Aorta (tissue), 5 donors: Measurements from ENCODE around the gene PLEKHA5. TPM values are rescaled to one million over a fixed set of nuclear protein-coding genes. Genes with fewer than 3 reads are reported as not detected.
"Not testable (repeated sequence)": the region's sequence is repeated elsewhere in the genome, so short reads cannot be mapped to it uniquely, and the experiment has no call there.

Source experiments
- ATAC-seq: fragments of 200-7000 bp; cut with Tn5 transposase; one replicate; pipeline ENCODE4 v1.9.1; 2022; ENCODE audit warnings: moderate library complexity; ENCODE audit not compliant: low FRiP score
- DNase-seq, 2 donors: peaks; one replicate each; pipeline ENCODE4 v3.0.0-alpha.2; 2020
- H3K27ac ChIP-seq, 2 donors: one replicate each; pipeline ENCODE4 v1.5.1; 2013; ENCODE audit warnings: low read length in 2 of 2, mild to moderate bottlenecking in 2 of 2, moderate library complexity in 2 of 2, control low read depth in 1 of 2, inconsistent platforms in 1 of 2, low read depth in 1 of 2
- H3K27me3 ChIP-seq, 2 donors: one replicate each; pipeline ENCODE4 v1.6.1; 2013; ENCODE audit warnings: control low read depth in 1 of 2, low read length in 1 of 2, mild to moderate bottlenecking in 1 of 2, moderate library complexity in 1 of 2; ENCODE audit not compliant: insufficient read depth in 2 of 2, control insufficient read depth in 1 of 2
- H3K36me3 ChIP-seq, 2 donors: one replicate each; pipeline ENCODE4 v1.6.1; 2013; ENCODE audit warnings: control low read depth in 1 of 2, low read length in 1 of 2, mild to moderate bottlenecking in 1 of 2; ENCODE audit not compliant: insufficient read depth in 2 of 2, control insufficient read depth in 1 of 2
- H3K4me1 ChIP-seq, 2 donors: one replicate each; pipeline ENCODE4 v1.6.1; 2013; ENCODE audit warnings: low read length in 2 of 2, control low read depth in 1 of 2, mild to moderate bottlenecking in 1 of 2, moderate library complexity in 1 of 2; ENCODE audit not compliant: insufficient read depth in 2 of 2, control insufficient read depth in 1 of 2
- H3K4me3 ChIP-seq, 2 donors: one replicate each; pipeline ENCODE4 v1.5.1; 2013; ENCODE audit warnings: low read length in 2 of 2, control low read depth in 1 of 2, mild to moderate bottlenecking in 1 of 2
- H3K9me3 ChIP-seq: one replicate; pipeline ENCODE4 v1.6.1; 2013; ENCODE audit warnings: mild to moderate bottlenecking, low read length; ENCODE audit not compliant: control insufficient read depth
- WGBS, 2 donors: extraction: QIAGEN DNeasy Blood & Tissue Kit; methylation state at CpG; one replicate each; pipeline ENCODE4 v1.1.7; 2013; 5-methylcytosine and 5-hydroxymethylcytosine counted together
- intact Hi-C, 2 donors: fragments of 100-400 bp; cut with DNase I; formaldehyde crosslinking; loops; one replicate each; pipeline versions ENCODE4 v1.14.2 to v1.15.0; 2022
- polyA plus RNA-seq, 2 donors: library from polyadenylated mRNA; stranded (reverse); fragments of 200-250 nt; gene quantifications; one replicate each; pipeline ENCODE4 v1.2.3, GENCODE V29; 2013
- total RNA-seq, 2 donors: library from RNA; stranded (reverse); fragmentation: NEBNext Ultra II Directional; extraction: Animal tissue kit (Norgen Biotek cat#: 25700); gene quantifications; one replicate each; pipeline ENCODE4 v1.2.1, GENCODE V29; 2021
- donor health status: healthy with polysubstance abuse.
- donor health status: Bipolar disorder and iron deficiency.
- donor health status: DM: no; HTN: no; CAD: no.
- donor health status: DM: no; HTN: no; CAD: no.
- donor health status: DM: yes; HTN: yes; CAD: no.

PLEKHA5 gene
- total and polyA plus RNA-seq, 4 donors = 11.0 to 56.0 (median 18.7) TPM

DNA sequence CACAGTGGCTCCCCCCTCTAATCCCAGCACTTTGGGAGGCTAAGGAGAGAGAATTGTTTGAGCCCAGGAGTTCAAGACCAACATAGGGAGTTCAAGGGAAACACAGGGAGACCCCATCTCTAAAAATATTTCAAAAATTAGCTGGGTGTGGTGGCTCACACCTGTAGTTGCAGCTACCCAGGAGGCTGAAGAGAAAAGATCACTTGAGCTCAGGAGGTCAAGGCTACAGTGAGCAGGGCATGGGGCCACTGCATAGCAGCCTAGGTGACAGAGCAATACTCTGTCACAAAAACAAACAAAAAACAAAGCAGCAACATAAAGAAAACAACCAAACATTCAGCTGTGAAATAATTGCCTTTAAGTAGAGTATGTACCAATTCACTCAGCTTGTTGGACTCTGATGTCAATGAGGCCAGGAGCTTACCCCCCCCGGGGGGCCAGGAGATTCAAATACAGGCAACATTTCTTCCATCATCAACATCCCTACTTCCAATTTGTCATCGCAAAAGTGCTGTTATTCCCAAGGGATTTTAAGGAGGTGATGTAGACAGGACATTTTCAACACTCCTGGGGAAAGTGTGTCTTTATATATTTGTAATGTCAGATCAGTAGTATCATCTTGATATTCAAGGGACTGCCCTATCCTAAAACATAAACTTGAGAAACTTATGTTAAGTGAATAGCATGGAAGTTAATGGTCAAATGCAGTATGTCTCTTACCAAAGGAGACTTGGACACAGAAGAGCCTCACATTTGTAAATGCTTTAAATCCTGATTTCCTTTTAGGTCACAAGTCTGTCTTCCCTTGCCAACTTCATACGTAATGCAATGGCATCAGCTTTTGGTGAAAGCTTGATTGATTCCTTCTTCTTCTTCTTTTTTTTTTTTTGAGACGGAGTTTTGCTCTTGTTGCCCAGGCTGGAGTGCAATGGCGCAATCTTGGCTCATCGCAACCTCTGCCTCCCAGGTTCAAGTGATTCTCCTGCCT lies 269.1 kb downstream of the PLEKHA5 start:
- intact Hi-C loops = no loop called here
- no peaks in the 10 kb centered on the region for H3K27me3 ChIP-seq
- H3K4me3 ChIP-seq = no peak overlapping the region
- DNase-seq (no peak), ATAC-seq (no peak)
- no peak overlapping the region for H3K27ac ChIP-seq
- H3K4me1 ChIP-seq = no peaks in the 10 kb centered on the region
- 23 to 42% methylated on average over 6 of the region's 6 CpGs for WGBS, 2 donors
- H3K36me3 ChIP-seq = no peaks in the 10 kb centered on the region
- H3K9me3 ChIP-seq = no peaks in the 10 kb centered on the region

DNA sequence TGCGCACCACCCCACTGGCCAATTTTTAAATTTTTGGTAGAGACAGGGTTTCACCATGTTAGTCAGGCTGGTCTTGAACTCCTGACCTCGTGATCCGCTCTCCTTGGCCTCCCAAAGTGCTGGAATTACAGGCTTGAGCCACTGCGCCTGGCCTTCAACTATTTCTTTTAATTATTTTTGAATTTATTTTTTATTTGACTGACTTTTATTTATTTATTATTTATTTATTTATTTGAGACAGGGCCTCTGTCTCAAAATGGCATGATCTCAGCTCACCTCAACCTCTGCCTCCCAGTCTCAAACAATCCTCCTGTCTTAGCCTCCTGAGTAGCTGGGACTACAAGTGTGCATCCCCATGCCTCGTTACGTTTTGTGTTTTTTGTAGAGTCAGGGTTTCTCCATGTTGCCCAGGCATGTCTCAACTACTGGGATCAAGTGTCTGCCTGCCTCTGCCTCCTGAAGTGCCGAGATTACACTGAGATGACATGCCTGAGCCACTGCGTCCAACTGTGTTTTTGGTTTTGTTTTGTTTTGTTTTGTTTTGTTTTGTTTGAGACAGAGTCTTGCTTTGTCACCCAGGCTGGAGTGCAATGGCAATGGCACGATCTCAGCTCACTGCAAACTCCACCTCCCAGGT lies 271.2 kb downstream of the PLEKHA5 start:
- 96 to 100% methylated on average over 9 of the region's 9 CpGs for WGBS, 2 donors
- H3K27me3 ChIP-seq, intact Hi-C loops, H3K4me1 ChIP-seq, ATAC-seq, H3K27ac ChIP-seq, DNase-seq, H3K9me3 ChIP-seq, H3K36me3 ChIP-seq, H3K4me3 ChIP-seq: not testable (repeated sequence)

DNA sequence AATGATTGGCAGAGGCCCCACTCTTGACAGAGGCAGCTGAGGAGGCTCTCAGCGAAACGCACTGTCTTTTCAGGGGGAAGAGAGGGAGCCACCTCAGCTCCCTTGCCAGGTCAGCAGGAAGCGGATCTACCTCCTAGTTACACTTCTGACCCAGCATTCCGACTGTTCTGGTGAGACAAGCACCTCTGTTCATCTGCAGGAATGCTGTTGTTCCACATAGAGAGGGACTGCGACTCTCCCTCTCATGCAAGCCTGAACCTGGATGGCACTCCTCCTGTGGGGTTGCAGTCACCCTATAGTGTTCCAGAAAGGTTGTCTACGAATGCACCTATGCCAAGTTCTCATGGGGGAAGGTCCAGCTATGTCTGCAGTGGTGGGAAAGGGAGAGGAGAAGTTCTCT lies 272.7 kb downstream of the PLEKHA5 start:
- DNase-seq (no peak), ATAC-seq (no peak)
- Histone ChIP-seq H3K27me3 (no peaks in the 10 kb centered on the region), H3K9me3 (no peaks in the 10 kb centered on the region), H3K27ac (peak overlapping the region in 1 of 2 donors; percentile 59), H3K4me1 (no peaks in the 10 kb centered on the region), H3K4me3 (no peak overlapping the region), H3K36me3 (no peaks in the 10 kb centered on the region)
- intact Hi-C loops = no loop called here
- 95 to 96% methylated on average over 6 of the region's 6 CpGs for WGBS, 2 donors

DNA sequence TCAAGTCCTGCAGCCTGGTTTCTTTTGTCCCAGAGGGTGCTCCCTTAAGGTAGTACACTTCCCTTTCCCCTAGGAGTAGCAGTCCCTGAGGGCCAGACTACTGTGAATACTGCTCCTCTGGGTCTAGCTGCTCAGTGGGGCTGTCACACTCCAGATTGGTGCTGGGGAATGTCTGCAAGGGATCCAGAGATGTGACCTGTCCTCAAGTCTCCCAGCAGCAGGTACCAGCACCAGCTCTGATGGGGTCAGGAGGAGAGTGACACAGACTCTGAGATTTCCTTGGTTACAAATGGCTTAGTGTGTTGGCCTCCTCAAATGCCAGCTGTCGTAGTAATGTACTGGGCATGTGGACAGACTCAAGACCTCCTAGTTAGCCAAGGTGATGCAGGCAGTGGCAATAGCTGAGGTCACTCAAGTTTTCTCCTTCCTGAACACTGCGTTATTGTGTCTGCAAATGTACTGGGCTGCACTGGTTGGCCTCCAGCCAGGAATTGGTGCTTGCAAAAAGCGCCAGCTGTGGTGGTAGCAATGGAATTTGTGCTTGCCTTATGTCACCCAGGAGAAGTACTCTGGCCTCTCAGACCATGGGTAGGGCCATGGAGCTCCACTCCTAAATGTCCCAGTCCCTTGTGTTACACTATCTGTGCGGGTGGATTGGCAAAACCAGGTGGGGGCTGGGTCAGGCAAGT lies 273.4 kb downstream of the PLEKHA5 start:
- Histone ChIP-seq H3K27me3 (no peaks in the 10 kb centered on the region), H3K27ac (peak overlapping the region in 1 of 2 donors; percentile 59), H3K36me3 (no peaks in the 10 kb centered on the region), H3K4me1 (no peaks in the 10 kb centered on the region), H3K9me3 (no peaks in the 10 kb centered on the region), H3K4me3 (no peak overlapping the region)
- WGBS, 2 donors = 23 to 25% methylated on average over 4 of the region's 4 CpGs
- peak; percentile 53 for ATAC-seq
- intact Hi-C loops = no loop called here
- DNase-seq = peak in 1 of 2 donors; percentile 64

DNA sequence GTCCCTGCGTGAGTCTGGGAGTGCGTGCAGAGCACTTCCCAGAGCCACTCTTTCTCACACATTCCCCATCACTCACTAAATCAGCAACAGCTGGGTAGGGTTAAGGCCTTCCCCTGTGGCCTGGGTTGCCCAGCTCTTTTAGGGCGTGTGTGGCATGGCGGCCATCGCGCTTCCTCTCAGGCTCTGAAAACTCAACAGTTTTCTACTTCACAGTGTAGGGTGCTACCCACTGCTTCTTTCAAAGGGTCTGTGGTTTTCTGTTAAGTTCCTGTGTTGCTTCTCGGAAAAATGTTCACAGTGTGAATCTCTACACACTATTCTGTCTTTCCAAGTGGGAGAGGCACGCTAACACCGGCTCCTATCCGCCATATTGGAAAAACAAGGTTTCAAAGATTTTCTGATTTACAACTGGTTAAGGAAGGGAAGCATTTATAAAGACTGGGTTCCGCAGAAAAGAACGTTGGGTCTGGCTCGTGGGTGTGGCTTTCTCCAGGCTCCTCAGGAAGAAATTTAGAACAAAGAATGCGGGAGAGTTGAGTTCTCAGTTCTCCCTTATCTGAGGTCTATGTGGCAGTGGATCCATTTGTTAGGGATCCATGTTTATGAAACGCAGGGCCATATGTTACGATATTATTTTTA lies 274.8 kb downstream of the PLEKHA5 start:
- H3K27ac ChIP-seq = no peak overlapping the region
- no peaks in the 10 kb centered on the region for H3K36me3 ChIP-seq
- H3K27me3 ChIP-seq = no peaks in the 10 kb centered on the region
- 94% methylated on average over 16 of the region's 16 CpGs for WGBS, 2 donors
- DNase-seq (no peak), ATAC-seq (no peak)
- intact Hi-C loops = no loop called here
- H3K4me3 ChIP-seq = no peak overlapping the region
- H3K9me3 ChIP-seq = no peaks in the 10 kb centered on the region
- H3K4me1 ChIP-seq = no peaks in the 10 kb centered on the region

DNA sequence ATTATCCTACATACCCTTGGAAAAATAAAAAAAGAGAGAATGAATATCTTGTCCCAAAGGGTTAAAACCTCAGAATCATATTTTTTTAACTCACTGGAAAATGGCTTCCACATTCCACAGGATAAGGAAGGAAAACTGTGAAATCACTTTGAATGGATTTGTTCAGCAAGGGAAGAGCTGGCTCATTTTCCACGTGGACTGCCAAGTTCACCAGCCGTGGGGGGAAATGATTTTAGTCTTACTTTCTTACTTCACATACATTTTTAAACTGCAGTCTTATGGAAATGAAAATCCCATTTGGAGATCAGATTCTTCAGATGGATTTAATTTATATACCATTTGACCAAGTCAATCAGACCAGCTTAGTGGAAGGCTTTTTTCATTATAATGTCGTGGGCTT lies 279.8 kb downstream of the PLEKHA5 start:
- Histone ChIP-seq H3K4me1 (peaks cover 2 to 12% of the 10 kb centered on the region in 2 donors), H3K4me3 (no peak overlapping the region), H3K27me3 (no peaks in the 10 kb centered on the region), H3K9me3 (no peaks in the 10 kb centered on the region), H3K36me3 (no peaks in the 10 kb centered on the region), H3K27ac (peak overlapping the region in 1 of 2 donors; percentile 59)
- 1 to 3% methylated on average over 3 of the region's 3 CpGs for WGBS, 2 donors
- ATAC-seq (no peak), DNase-seq (no peak)
- intact Hi-C loops = no loop called here

DNA sequence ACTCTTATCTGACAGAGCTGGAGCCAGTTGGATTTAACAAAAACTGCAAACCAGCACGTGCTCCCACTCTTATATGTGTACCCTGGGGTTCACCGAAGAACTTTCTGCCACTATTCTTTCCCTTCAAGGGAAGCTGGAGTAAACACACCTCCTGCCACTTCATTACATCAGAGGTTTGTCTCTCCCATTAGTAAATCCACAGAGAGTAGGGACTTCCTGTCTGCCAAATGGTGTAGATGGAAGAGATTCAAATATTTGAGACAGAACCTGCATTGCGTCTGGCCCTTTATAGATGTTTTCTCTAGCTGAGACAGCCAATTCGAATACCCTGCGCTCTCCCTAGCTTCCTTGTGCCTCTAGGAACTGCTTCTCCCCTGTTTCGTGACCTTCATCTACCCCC lies 280.7 kb downstream of the PLEKHA5 start:
- Histone ChIP-seq H3K36me3 (no peaks in the 10 kb centered on the region), H3K27me3 (no peaks in the 10 kb centered on the region), H3K27ac (peak overlapping the region; percentile 72 to 95), H3K9me3 (no peaks in the 10 kb centered on the region), H3K4me3 (no peak overlapping the region), H3K4me1 (peaks cover 2 to 12% of the 10 kb centered on the region in 2 donors)
- DNase-seq (no peak), ATAC-seq (no peak)
- intact Hi-C loops = loop anchor here in 1 of 2 donors (5.0 kb wide), 1 partner anchor 38 kb away; no protein-coding TSS in a partner anchor
- WGBS, 2 donors = 3 to 14% methylated on average over 6 of the region's 6 CpGs

DNA sequence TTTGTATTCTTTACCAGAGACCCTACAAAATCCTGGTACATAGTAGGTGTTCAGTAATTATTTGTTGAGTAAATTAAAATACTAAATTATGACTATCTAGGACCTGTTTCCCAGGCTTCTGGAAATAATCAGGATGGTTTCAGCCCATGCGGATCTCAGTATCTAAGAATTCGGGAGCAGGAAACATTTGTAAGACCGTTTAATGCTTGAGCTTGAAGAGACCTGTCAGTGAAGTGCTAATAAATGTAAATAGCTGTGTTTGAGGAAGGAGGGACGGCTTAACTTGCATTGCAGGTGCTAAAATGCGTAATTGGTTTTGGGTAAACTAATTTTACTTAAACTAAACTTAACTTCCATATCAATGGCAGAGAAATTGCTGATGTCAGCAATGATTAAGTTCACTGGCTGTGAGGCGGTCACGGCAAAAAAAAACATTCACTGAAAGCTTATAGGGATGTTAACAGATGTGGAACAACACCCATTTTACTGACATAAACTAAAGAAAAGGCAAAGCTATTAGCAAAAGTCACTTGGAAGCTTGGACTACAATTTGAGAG lies 281.2 kb downstream of the PLEKHA5 start:
- Histone ChIP-seq H3K4me3 (no peak overlapping the region), H3K27me3 (no peaks in the 10 kb centered on the region), H3K4me1 (peaks cover 2 to 12% of the 10 kb centered on the region in 2 donors), H3K36me3 (no peaks in the 10 kb centered on the region), H3K9me3 (no peaks in the 10 kb centered on the region), H3K27ac (peak overlapping the region; percentile 72 to 95)
- DNase-seq = no peak
- no peak for ATAC-seq
- intact Hi-C loops = loop anchor here in 1 of 2 donors (5.0 kb wide), 1 partner anchor 38 kb away; no protein-coding TSS in a partner anchor
- WGBS, 2 donors = 45 to 47% methylated on average over 7 of the region's 7 CpGs
